ENCODE measurements around the gene RXFP1.

DNA sequence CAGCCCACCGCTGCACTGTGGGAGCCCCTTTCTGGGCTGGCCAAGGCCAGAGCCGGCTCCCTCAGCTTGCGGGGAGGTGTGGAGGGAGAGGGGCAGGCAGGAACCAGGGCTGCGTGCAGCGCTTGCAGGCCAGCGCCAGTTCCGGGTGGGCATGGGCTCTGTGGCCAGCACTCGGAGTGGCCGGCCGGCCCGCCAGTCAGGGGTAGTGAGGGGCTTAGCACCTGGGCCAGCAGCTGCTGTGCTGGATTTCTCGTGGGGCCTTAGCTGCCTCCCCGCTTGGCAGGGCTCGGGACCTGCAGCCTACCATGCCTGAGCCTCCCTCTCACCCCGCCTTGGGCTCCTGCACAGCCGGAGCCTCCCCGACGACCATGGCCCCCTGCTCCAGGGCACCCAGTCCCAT is 45.2 kb downstream of the RXFP1 start:
- TF ChIP-seq EP300 (IDR thresholded peaks at IDR 0.05) (no peak), POLR2A (IDR thresholded peaks at IDR 0.05) (no peak)
- TF ChIP-seq, protein P1, sequence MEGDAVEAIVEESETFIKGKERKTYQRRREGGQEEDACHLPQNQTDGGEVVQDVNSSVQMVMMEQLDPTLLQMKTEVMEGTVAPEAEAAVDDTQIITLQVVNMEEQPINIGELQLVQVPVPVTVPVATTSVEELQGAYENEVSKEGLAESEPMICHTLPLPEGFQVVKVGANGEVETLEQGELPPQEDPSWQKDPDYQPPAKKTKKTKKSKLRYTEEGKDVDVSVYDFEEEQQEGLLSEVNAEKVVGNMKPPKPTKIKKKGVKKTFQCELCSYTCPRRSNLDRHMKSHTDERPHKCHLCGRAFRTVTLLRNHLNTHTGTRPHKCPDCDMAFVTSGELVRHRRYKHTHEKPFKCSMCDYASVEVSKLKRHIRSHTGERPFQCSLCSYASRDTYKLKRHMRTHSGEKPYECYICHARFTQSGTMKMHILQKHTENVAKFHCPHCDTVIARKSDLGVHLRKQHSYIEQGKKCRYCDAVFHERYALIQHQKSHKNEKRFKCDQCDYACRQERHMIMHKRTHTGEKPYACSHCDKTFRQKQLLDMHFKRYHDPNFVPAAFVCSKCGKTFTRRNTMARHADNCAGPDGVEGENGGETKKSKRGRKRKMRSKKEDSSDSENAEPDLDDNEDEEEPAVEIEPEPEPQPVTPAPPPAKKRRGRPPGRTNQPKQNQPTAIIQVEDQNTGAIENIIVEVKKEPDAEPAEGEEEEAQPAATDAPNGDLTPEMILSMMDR (IDR thresholded peaks at IDR 0.05): no peak
